ENCODE data around the gene FOXI1. TPM values are rescaled to one million over a fixed set of nuclear protein-coding genes. Genes with fewer than 3 reads are reported as not detected.

Gene FOXI1
- polyA plus RNA-seq, 3 donors = 4.9 to 7.9 (median 5.2) TPM

Other genes with a start within 250 kb of the FOXI1 start
- 1 to 10 TPM; 1.9 to 2.0 (median 2.0) TPM for gene INSYN2B, start 125.4 kb upstream of the FOXI1 start, polyA plus RNA-seq (ENCODE audit: insufficient read length in 3 of 3)
- gene C5orf58, start 127.1 kb downstream of the FOXI1 start, polyA plus RNA-seq (ENCODE audit: insufficient read length in 3 of 3) = under 1 TPM; 0.16 to 0.30 (median 0.19) TPM
- 1 to 10 TPM; 3.1 to 3.4 (median 3.3) TPM for gene LCP2, start 191.9 kb downstream of the FOXI1 start, polyA plus RNA-seq (ENCODE audit: insufficient read length in 3 of 3)

All from renal cortex interstitium (tissue), 3 donors.